NCI-H524 treated with DMSO at 0.1 percent for 48 hours (cell line): Measurements from ENCODE around the gene CDC26.
"Not testable (repeated sequence)": the region's sequence is repeated elsewhere in the genome, so short reads cannot be mapped to it uniquely, and the experiment has no call there.

Experiments
- DNase-seq: peaks from one replicate; lab custom pipeline; 2025; lab: John Stamatoyannopoulos, UW

The CDC26 gene

GRCh38 chr9:113275157-113276131 lies at the start of gene CDC26, which contains the start of gene PRPF4:
TSS of gene CDC26 (minus strand) at chr9:113275572. CDS start at chr9:113272507, 3,065 bp downstream.
TSS of gene PRPF4 (plus strand) at chr9:113275658. CDS start at chr9:113275744, 86 bp downstream.
- DNase-seq: peak; percentile 99

GRCh38 chr9:113322671-113323070 lies 47.3 kb upstream of the CDC26 start:
- no peak for DNase-seq

- DNase-seq: no peak
Observed at GRCh38 chr9:113320051-113320450, 44.7 kb upstream of the CDC26 start.

GRCh38 chr9:113319054-113319453 lies 43.7 kb upstream of the CDC26 start:
- no peak for DNase-seq

- no peak for DNase-seq
Observed at GRCh38 chr9:113317777-113318176, 42.4 kb upstream of the CDC26 start.

- DNase-seq: no peak
Observed at GRCh38 chr9:113316030-113316429, 40.7 kb upstream of the CDC26 start.

GRCh38 chr9:113315231-113315630 lies 39.9 kb upstream of the CDC26 start:
- DNase-seq: no peak

- DNase-seq: no peak
Observed at GRCh38 chr9:113313261-113313660, 37.9 kb upstream of the CDC26 start.

GRCh38 chr9:113311961-113312360 lies 36.6 kb upstream of the CDC26 start:
- DNase-seq: no peak

GRCh38 chr9:113310538-113310937 lies 35.2 kb upstream of the CDC26 start:
- DNase-seq: no peak

- DNase-seq: no peak
Observed at GRCh38 chr9:113309204-113309813, 33.9 kb upstream of the CDC26 start.

- DNase-seq: no peak
Observed at GRCh38 chr9:113307396-113307975, 32.1 kb upstream of the CDC26 start.

GRCh38 chr9:113306566-113306965 lies 31.2 kb upstream of the CDC26 start:
- DNase-seq: no peak

GRCh38 chr9:113302792-113303418 lies 27.5 kb upstream of the CDC26 start, which contains the start of gene RNF183:
TSS of gene RNF183 (minus strand) at chr9:113303376. CDS start at chr9:113298184, 5,192 bp downstream.
- no peak for DNase-seq

GRCh38 chr9:113301548-113301947 lies 26.2 kb upstream of the CDC26 start:
- DNase-seq: no peak

- no peak for DNase-seq
Observed at GRCh38 chr9:113299800-113300292, 24.5 kb upstream of the CDC26 start.

GRCh38 chr9:113298924-113299770 lies 23.8 kb upstream of the CDC26 start:
- no peak for DNase-seq

- no peak for DNase-seq
Observed at GRCh38 chr9:113298311-113298710, 22.9 kb upstream of the CDC26 start.

- DNase-seq: peak; percentile 77
Observed at GRCh38 chr9:113296796-113297558, 21.6 kb upstream of the CDC26 start.

GRCh38 chr9:113296247-113296646 lies 20.9 kb upstream of the CDC26 start:
- DNase-seq: not testable (repeated sequence)
